IMR-90 (cell line): Measurements from ENCODE around the gene ATG3. TPM values are rescaled to one million over a fixed set of nuclear protein-coding genes. Genes with fewer than 3 reads are reported as not detected.

Source experiments
- ATAC-seq: fragments of 200-7000 bp; cut with Tn5 transposase; 2 replicates; pipeline ENCODE4 v1.9.1; 2020; ENCODE audit warnings: low read depth, mild to moderate bottlenecking, moderate library complexity
- BruUV-seq: library from RNA; stranded (reverse); fragments of 400-500 nt; replicated peaks from 2 replicates; lab custom pipeline; 2021; lab: Mats Ljungman, UMichigan
- CTCF ChIA-PET: fragments of 300-600 bp; formaldehyde crosslinking; extraction: SDS; loops from one replicate; lab custom pipeline; 2021; ENCODE audit warnings: antibody characterized with exemption; lab: Yijun Ruan, JAX
- POLR2A ChIA-PET: fragments of 300-600 bp; sonication (Branson Sonifier 250); formaldehyde crosslinking; loops from one replicate; lab custom pipeline; 2022; ENCODE audit warnings: antibody characterized with exemption; ENCODE audit not compliant: unreplicated experiment; lab: Charles Lee
- DNase-seq: peaks from one replicate; pipeline ENCODE4 v3.0.0; 2013
- H2AFZ ChIP-seq: replicated peaks from 2 replicates; pipeline ENCODE3; 2013; ENCODE audit warnings: low read length, mild to moderate bottlenecking; ENCODE audit not compliant: poor library complexity
- H2AK5ac ChIP-seq: 2 replicates; pipeline ENCODE4 v1.6.1; 2013; ENCODE audit warnings: low read depth, low read length, inconsistent platforms
- H2AK9ac ChIP-seq: replicated peaks from 2 replicates; pipeline ENCODE3; 2013; ENCODE audit warnings: mild to moderate bottlenecking, low read depth, low read length, moderate library complexity; ENCODE audit not compliant: poor library complexity
- H2BK120ac ChIP-seq: 2 replicates; pipeline ENCODE4 v1.6.1; 2013; ENCODE audit warnings: low read depth, low read length, inconsistent platforms
- H2BK15ac ChIP-seq: 3 replicates; pipeline ENCODE4 v1.6.1; 2013; ENCODE audit warnings: low read depth, low read length, inconsistent platforms
- H2BK20ac ChIP-seq: 2 replicates; pipeline ENCODE4 v1.6.1; 2013; ENCODE audit warnings: low read depth, mild to moderate bottlenecking, inconsistent platforms, low read length, moderate library complexity
- H2BK5ac ChIP-seq: 2 replicates; pipeline ENCODE4 v1.6.1; 2013; ENCODE audit warnings: mild to moderate bottlenecking, low read depth, low read length, inconsistent platforms; ENCODE audit not compliant: poor library complexity, severe bottlenecking
- H3K14ac ChIP-seq: replicated peaks from 2 replicates; pipeline ENCODE4 v1.6.1; 2013; ENCODE audit warnings: low read depth, low read length, inconsistent platforms
- H3K18ac ChIP-seq: 2 replicates; pipeline ENCODE4 v1.6.1; 2013; ENCODE audit warnings: low read depth, low read length, control low read depth
- H3K23ac ChIP-seq: 2 replicates; pipeline ENCODE4 v1.6.1; 2013; ENCODE audit warnings: low read depth, low read length, inconsistent platforms
- H3K27ac ChIP-seq: 2 replicates; pipeline ENCODE4 v1.5.1; 2013; ENCODE audit warnings: mild to moderate bottlenecking, control low read depth, low read length; ENCODE audit not compliant: insufficient read depth
- H3K27me3 ChIP-seq: 2 replicates; pipeline ENCODE4 v1.6.1; 2013; ENCODE audit warnings: low read length; ENCODE audit not compliant: control insufficient read depth, insufficient read depth
- H3K36me3 ChIP-seq: 2 replicates; pipeline ENCODE4 v1.6.1; 2013; ENCODE audit warnings: low read length, mixed read lengths; ENCODE audit not compliant: control insufficient read depth, insufficient read depth
- H3K4ac ChIP-seq: 2 replicates; pipeline ENCODE4 v1.6.1; 2013; ENCODE audit warnings: low read depth, low read length, inconsistent platforms
- H3K4me1 ChIP-seq: 2 replicates; pipeline ENCODE4 v1.6.1; 2013; ENCODE audit warnings: low read length, mixed read lengths; ENCODE audit not compliant: control insufficient read depth, insufficient read depth
- H3K4me2 ChIP-seq: 2 replicates; pipeline ENCODE4 v1.6.1; 2013; ENCODE audit warnings: low read depth, mild to moderate bottlenecking, control low read depth, low read length, moderate library complexity
- H3K4me3 ChIP-seq: 2 replicates; pipeline ENCODE4 v1.5.1; 2013; ENCODE audit warnings: low read depth, mild to moderate bottlenecking, control low read depth, low read length, moderate library complexity; ENCODE audit not compliant: insufficient read depth
- H3K56ac ChIP-seq: 2 replicates; pipeline ENCODE4 v1.6.1; 2013; ENCODE audit warnings: low read length, inconsistent platforms; ENCODE audit not compliant: insufficient read depth; ENCODE audit errors: extremely low read depth
- H3K79me1 ChIP-seq, 2 experiments: 2 replicates each; pipeline ENCODE4 v1.6.1; 2013; ENCODE audit warnings: low read length in 2 of 2, inconsistent platforms in 1 of 2, low read depth in 1 of 2
- H3K9ac ChIP-seq: 2 replicates; pipeline ENCODE4 v1.6.1; 2013; ENCODE audit warnings: low read depth, low read length, control low read depth
- H3K9me1 ChIP-seq: 2 replicates; pipeline ENCODE4 v1.6.1; 2013; ENCODE audit warnings: low read length, inconsistent platforms; ENCODE audit not compliant: insufficient read depth
- H3K9me3 ChIP-seq: 2 replicates; pipeline ENCODE4 v1.6.1; 2013; ENCODE audit warnings: low read length; ENCODE audit not compliant: control insufficient read depth, insufficient read depth
- H4K20me1 ChIP-seq: 2 replicates; pipeline ENCODE4 v1.6.1; 2013; ENCODE audit warnings: low read length, inconsistent platforms; ENCODE audit not compliant: insufficient read depth
- H4K5ac ChIP-seq: 2 replicates; pipeline ENCODE4 v1.6.1; 2013; ENCODE audit warnings: mild to moderate bottlenecking, low read depth, low read length, control low read depth
- H4K8ac ChIP-seq, 2 experiments: 2 replicates each; pipeline ENCODE4 v1.6.1; 2013; ENCODE audit warnings: low read depth in 2 of 2, low read length in 2 of 2, control low read depth in 1 of 2, inconsistent platforms in 1 of 2
- H4K91ac ChIP-seq: 2 replicates; pipeline ENCODE4 v1.6.1; 2013; ENCODE audit warnings: low read depth, low read length, inconsistent platforms; ENCODE audit not compliant: insufficient read depth
- BHLHE40 ChIP-seq: fragments of 150-350 bp; IDR thresholded peaks from 2 replicates; pipeline ENCODE4 v1.6.1; 2016; ENCODE audit warnings: mild to moderate bottlenecking, low read depth, low read length
- CEBPB ChIP-seq: IDR thresholded peaks from 2 replicates; pipeline ENCODE4 v1.6.1; 2012; ENCODE audit warnings: low read depth, low read length, improper control_type of control experiment
- CHD1 ChIP-seq: IDR thresholded peaks from 2 replicates; pipeline ENCODE4 v1.6.1; 2012; ENCODE audit warnings: low read depth, low read length, improper control_type of control experiment
- CTCF ChIP-seq: conservative IDR thresholded peaks from 2 replicates; pipeline ENCODE4 v1.5.1; 2012; ENCODE audit warnings: mild to moderate bottlenecking, low read depth, low read length, improper control_type of control experiment
- ELK1 ChIP-seq: fragments of 150-350 bp; IDR thresholded peaks from 2 replicates; pipeline ENCODE4 v1.6.1; 2016; ENCODE audit warnings: low read depth, mild to moderate bottlenecking, low read length, moderate library complexity, borderline replicate concordance
- FOS ChIP-seq: fragments of 150-350 bp; IDR thresholded peaks from 2 replicates; pipeline ENCODE4 v1.6.1; 2016; ENCODE audit warnings: low read depth, low read length
- MAFK ChIP-seq: IDR thresholded peaks from 2 replicates; pipeline ENCODE4 v1.6.1; 2012; ENCODE audit warnings: low read depth, low read length, improper control_type of control experiment
- MAZ ChIP-seq: IDR thresholded peaks from 2 replicates; pipeline ENCODE4 v1.6.1; 2012; ENCODE audit warnings: low read depth, mild to moderate bottlenecking, low read length, improper control_type of control experiment, moderate library complexity, borderline replicate concordance
- MXI1 ChIP-seq: IDR thresholded peaks from 2 replicates; pipeline ENCODE4 v1.6.1; 2012; ENCODE audit warnings: low read depth, mild to moderate bottlenecking, low read length, moderate library complexity, borderline replicate concordance
- NFE2L2 ChIP-seq: fragments of 150-350 bp; IDR thresholded peaks from 2 replicates; pipeline ENCODE4 v1.6.1; 2016; ENCODE audit warnings: low read depth, mild to moderate bottlenecking, low read length
- POLR2A ChIP-seq: IDR thresholded peaks from 2 replicates; pipeline ENCODE4 v1.6.1; 2012; ENCODE audit warnings: mild to moderate bottlenecking, low read depth, low read length
- RAD21 ChIP-seq: IDR thresholded peaks from 2 replicates; pipeline ENCODE4 v1.6.1; 2012; ENCODE audit warnings: low read length, improper control_type of control experiment
- RCOR1 ChIP-seq: IDR thresholded peaks from 2 replicates; pipeline ENCODE4 v1.6.1; 2012; ENCODE audit warnings: mild to moderate bottlenecking, low read length, improper control_type of control experiment; ENCODE audit not compliant: insufficient replicate concordance
- RFX5 ChIP-seq: IDR thresholded peaks from 2 replicates; pipeline ENCODE4 v1.8.0; 2012; ENCODE audit warnings: low read depth, mild to moderate bottlenecking, low read length, moderate library complexity
- SMC3 ChIP-seq: fragments of 150-350 bp; IDR thresholded peaks from 2 replicates; pipeline ENCODE4 v1.6.1; 2016; ENCODE audit warnings: low read depth, mild to moderate bottlenecking, antibody characterized with exemption, low read length, moderate library complexity
- USF2 ChIP-seq: fragments of 150-350 bp; IDR thresholded peaks from 2 replicates; pipeline ENCODE4 v1.6.1; 2017; ENCODE audit warnings: mild to moderate bottlenecking, antibody characterized with exemption, low read length, low read depth
- dilution Hi-C: fragments of 300-500 bp; cut with HindIII; formaldehyde crosslinking; loops from one replicate; pipeline ENCODE4 v1.14.3; 2018; ENCODE audit warnings: low sequenced_read_pairs; ENCODE audit not compliant: unreplicated experiment
- in situ Hi-C: fragments of 300-500 bp; cut with MboI; formaldehyde crosslinking; loops from 3 replicates; pipeline ENCODE4 v1.14.3; 2019; ENCODE audit warnings: low sequenced_read_pairs, inconsistent platforms, mixed read lengths
- intact Hi-C: fragments of 100-400 bp; cut with micrococcal nuclease; formaldehyde crosslinking; loops from 2 replicates; pipeline ENCODE4 v1.10.0; 2022
- polyA plus RNA-seq, 3 experiments: library from polyadenylated mRNA; depleted of rRNA; stranded (reverse); fragments of >200 nt; gene quantifications; 2 replicates each; pipeline ENCODE4 v1.2.3, GENCODE V29; 2012; ENCODE audit warnings: low replicate concordance in 1 of 3
- total RNA-seq: library from RNA; depleted of rRNA; stranded (reverse); fragments of >200 nt; gene quantifications from 2 replicates; pipeline ENCODE4 v1.2.3, GENCODE V29; 2012

The ATG3 gene
- total and polyA plus RNA-seq, 2 of the 4 experiments (the other 2 are of a cell fraction): 30.8 to 31.7 TPM

- H3K56ac ChIP-seq: no peak overlapping the region
Observed at GRCh38 chr3:112508860-112509259, 52.9 kb downstream of the ATG3 start.

More at GRCh38 chr3:112508860-112509259, 52.9 kb downstream of the ATG3 start:
- no peak overlapping the region for H2BK120ac ChIP-seq
- intact Hi-C loops: no loop called here
- H2BK20ac ChIP-seq: no peak overlapping the region
- H2AK9ac ChIP-seq: no peak overlapping the region
- no peak overlapping the region for H3K9ac ChIP-seq
- in situ Hi-C loops: loop anchor here (25.0 kb wide), 1 partner anchor 372 kb away; the partner anchor contains the start of gene GCSAM
- ATAC-seq (no peak), DNase-seq (no peak)
- H3K9me1 ChIP-seq: no peaks in the 10 kb centered on the region
- no peak overlapping the region for H2AFZ ChIP-seq
- no peak overlapping the region for H3K18ac ChIP-seq
- ChIA-PET CTCF (no interaction called here), POLR2A (no interaction called here)
- H3K4me3 ChIP-seq: no peak overlapping the region
- no peak overlapping the region for H3K14ac ChIP-seq
- no peaks in the 10 kb centered on the region; the same call in 1 of the 2 replicates for H3K27me3 ChIP-seq
- no peak overlapping the region for H2BK5ac ChIP-seq
- no peak overlapping the region for H4K8ac ChIP-seq
- H3K9me3 ChIP-seq: no peaks in the 10 kb centered on the region
- H4K20me1 ChIP-seq: no peaks in the 10 kb centered on the region
- no peaks in the 10 kb centered on the region for H3K4me1 ChIP-seq
- no peak overlapping the region for H3K4ac ChIP-seq
- no peak overlapping the region for H4K5ac ChIP-seq
- no peak overlapping the region for H2BK15ac ChIP-seq
- no peaks in the 10 kb centered on the region for H3K79me1 ChIP-seq
- H3K23ac ChIP-seq: no peak overlapping the region
- H3K27ac ChIP-seq: no peak overlapping the region
- no TSS peak for BruUV-seq
- no peak for TF ChIP-seq BHLHE40
- no peak for TF ChIP-seq FOS
- no peak for TF ChIP-seq ELK1
- no peak for TF ChIP-seq SMC3
- no peak for TF ChIP-seq POLR2A
- no peak for TF ChIP-seq NFE2L2
- TF ChIP-seq RFX5: no peak
- no peak for TF ChIP-seq MAFK
- TF ChIP-seq CTCF: no peak
- TF ChIP-seq MAZ: no peak
- no peak for TF ChIP-seq USF2
- no peak for TF ChIP-seq CEBPB
- TF ChIP-seq MXI1: no peak
- TF ChIP-seq RCOR1: no peak
- TF ChIP-seq CHD1: no peak
- TF ChIP-seq RAD21: no peak
- no peaks in the 10 kb centered on the region for H3K36me3 ChIP-seq
- no peak overlapping the region for H4K91ac ChIP-seq
- H3K4me2 ChIP-seq: no peak overlapping the region
- no peak overlapping the region for H2AK5ac ChIP-seq
- dilution Hi-C loops: loop anchor here (25.0 kb wide), 1 partner anchor 197 kb away; no protein-coding TSS in a partner anchor
